ENCODE data around the gene PSORS1C2.

DNA sequence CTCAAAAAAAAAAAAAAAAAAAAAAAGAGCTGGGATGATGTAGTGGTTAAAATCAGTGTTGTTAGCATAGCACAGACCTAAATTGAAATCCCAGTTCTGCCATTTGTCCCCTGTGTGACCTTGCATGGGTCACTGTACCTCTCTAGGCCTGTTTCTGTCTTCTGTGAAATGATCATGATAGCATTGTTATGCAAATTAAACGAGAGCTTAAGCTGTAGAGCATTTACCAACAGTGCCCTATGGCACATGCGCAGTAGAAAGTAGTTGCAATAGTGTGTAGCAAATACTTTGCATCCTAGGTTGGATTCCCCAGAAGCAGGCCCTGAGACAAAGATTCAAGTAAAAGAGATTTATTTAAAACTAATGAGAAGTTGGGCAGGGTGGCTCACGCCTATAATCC is 7.3 kb downstream of the PSORS1C2 start:
- TF ChIP-seq, protein P1, sequence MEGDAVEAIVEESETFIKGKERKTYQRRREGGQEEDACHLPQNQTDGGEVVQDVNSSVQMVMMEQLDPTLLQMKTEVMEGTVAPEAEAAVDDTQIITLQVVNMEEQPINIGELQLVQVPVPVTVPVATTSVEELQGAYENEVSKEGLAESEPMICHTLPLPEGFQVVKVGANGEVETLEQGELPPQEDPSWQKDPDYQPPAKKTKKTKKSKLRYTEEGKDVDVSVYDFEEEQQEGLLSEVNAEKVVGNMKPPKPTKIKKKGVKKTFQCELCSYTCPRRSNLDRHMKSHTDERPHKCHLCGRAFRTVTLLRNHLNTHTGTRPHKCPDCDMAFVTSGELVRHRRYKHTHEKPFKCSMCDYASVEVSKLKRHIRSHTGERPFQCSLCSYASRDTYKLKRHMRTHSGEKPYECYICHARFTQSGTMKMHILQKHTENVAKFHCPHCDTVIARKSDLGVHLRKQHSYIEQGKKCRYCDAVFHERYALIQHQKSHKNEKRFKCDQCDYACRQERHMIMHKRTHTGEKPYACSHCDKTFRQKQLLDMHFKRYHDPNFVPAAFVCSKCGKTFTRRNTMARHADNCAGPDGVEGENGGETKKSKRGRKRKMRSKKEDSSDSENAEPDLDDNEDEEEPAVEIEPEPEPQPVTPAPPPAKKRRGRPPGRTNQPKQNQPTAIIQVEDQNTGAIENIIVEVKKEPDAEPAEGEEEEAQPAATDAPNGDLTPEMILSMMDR (optimal IDR thresholded peaks at IDR 0.05 in 1 of 3, IDR thresholded peaks at IDR 0.05 in 1 of 3, conservative IDR thresholded peaks at IDR 0.05 in 1 of 3; ENCODE audit: extremely low read depth in 1 of 3, insufficient read depth in 2 of 3, low read length in 3 of 3) = no peak
- TF ChIP-seq EZH2 (IDR thresholded peaks at IDR 0.05; ENCODE audit: low read length) = no peak

Data from keratinocyte (primary cell).